SK-N-SH treated with all-trans-retinoic acid at 6 μM for 48 hours (cell line): ENCODE measurements around the gene TOR1A.

ENCODE experiments used
- PATZ1 ChIP-seq: fragments of 250-450 bp; sonication (Bioruptor Pico); IDR thresholded peaks from 2 replicates; pipeline ENCODE4 v1.8.0; 2020; ENCODE audit warnings: mild to moderate bottlenecking, moderate library complexity, borderline replicate concordance
- TSHZ2 ChIP-seq: fragments of 250-450 bp; sonication (Bioruptor Pico); IDR thresholded peaks from 2 replicates; pipeline ENCODE4 v1.5.0; 2020; ENCODE audit warnings: mild to moderate bottlenecking, moderate library complexity
- TF ChIP-seq, protein P1 (sequence below): fragments of 250-450 bp; sonication (Bioruptor Pico); IDR thresholded peaks from 2 replicates; pipeline ENCODE4 v1.5.1; 2020; ENCODE audit warnings: low read depth, mild to moderate bottlenecking, moderate library complexity
- TF ChIP-seq, protein P2 (sequence below): fragments of 250-450 bp; sonication (Bioruptor Pico); IDR thresholded peaks from 2 replicates; pipeline ENCODE4 v1.8.0; 2021; ENCODE audit warnings: low read depth, mild to moderate bottlenecking, moderate library complexity, borderline replicate concordance

- TF ChIP-seq, protein P1, sequence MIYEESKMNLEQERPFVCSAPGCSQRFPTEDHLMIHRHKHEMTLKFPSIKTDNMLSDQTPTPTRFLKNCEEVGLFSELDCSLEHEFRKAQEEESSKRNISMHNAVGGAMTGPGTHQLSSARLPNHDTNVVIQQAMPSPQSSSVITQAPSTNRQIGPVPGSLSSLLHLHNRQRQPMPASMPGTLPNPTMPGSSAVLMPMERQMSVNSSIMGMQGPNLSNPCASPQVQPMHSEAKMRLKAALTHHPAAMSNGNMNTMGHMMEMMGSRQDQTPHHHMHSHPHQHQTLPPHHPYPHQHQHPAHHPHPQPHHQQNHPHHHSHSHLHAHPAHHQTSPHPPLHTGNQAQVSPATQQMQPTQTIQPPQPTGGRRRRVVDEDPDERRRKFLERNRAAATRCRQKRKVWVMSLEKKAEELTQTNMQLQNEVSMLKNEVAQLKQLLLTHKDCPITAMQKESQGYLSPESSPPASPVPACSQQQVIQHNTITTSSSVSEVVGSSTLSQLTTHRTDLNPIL (CRISPR knock-in tag), result no peak
- TF ChIP-seq TSHZ2 (no peak), PATZ1 (CRISPR knock-in tag) (no peak)
- TF ChIP-seq, protein P2, sequence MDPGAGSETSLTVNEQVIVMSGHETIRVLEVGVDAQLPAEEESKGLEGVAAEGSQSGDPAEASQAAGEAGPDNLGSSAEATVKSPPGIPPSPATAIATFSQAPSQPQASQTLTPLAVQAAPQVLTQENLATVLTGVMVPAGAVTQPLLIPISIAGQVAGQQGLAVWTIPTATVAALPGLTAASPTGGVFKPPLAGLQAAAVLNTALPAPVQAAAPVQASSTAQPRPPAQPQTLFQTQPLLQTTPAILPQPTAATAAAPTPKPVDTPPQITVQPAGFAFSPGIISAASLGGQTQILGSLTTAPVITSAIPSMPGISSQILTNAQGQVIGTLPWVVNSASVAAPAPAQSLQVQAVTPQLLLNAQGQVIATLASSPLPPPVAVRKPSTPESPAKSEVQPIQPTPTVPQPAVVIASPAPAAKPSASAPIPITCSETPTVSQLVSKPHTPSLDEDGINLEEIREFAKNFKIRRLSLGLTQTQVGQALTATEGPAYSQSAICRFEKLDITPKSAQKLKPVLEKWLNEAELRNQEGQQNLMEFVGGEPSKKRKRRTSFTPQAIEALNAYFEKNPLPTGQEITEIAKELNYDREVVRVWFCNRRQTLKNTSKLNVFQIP (CRISPR knock-in tag), result no peak
These were observed 41.9 kb upstream of the TOR1A start for GRCh38 chr9:129865668-129866320.
